Left lung (tissue), 14 donors: ENCODE measurements around the gene OPN1MW. TPM values are rescaled to one million over a fixed set of nuclear protein-coding genes. Genes with fewer than 3 reads are reported as not detected.
A peak's percentile ranks its signal among the peaks of the same experiment; 100 is the strongest.
"Not testable (repeated sequence)": the region's sequence is repeated elsewhere in the genome, so short reads cannot be mapped to it uniquely, and the experiment has no call there.

Experiments used
- ATAC-seq: fragments of 200-7000 bp; cut with Tn5 transposase; one replicate; pipeline ENCODE4 v1.9.1; 2020; ENCODE audit warnings: moderate library complexity
- DNase-seq, 4 donors: peaks; one replicate each; pipeline ENCODE4 v3.0.0-alpha.2; 2013 to 2020
- H3K27ac ChIP-seq, 2 donors: fragments of 200-600 bp; sonication (generic) in 1 of 2; one replicate each; pipeline versions ENCODE4 v1.5.0 to v1.8.0; 2020 to 2021
- H3K27me3 ChIP-seq, 2 donors: fragments of 200-600 bp; sonication (generic) in 1 of 2; one replicate each; pipeline versions ENCODE4 v1.5.0 to v1.8.0; 2020 to 2021
- H3K36me3 ChIP-seq, 2 donors: fragments of 200-600 bp; sonication (generic) in 1 of 2; one replicate each; pipeline versions ENCODE4 v1.5.0 to v1.8.0; 2020 to 2021
- H3K4me1 ChIP-seq, 2 donors: fragments of 200-600 bp; one replicate each; pipeline ENCODE4 v1.8.0; 2021
- H3K4me3 ChIP-seq, 2 donors: fragments of 200-600 bp; sonication (generic) in 1 of 2; one replicate each; pipeline versions ENCODE4 v1.5.0 to v1.8.0; 2020 to 2021; ENCODE audit warnings: mild to moderate bottlenecking in 1 of 2
- H3K9me3 ChIP-seq, 2 donors: fragments of 200-600 bp; sonication (generic) in 1 of 2; one replicate each; pipeline versions ENCODE4 v1.5.0 to v1.8.0; 2020 to 2021
- CTCF ChIP-seq, 2 donors: fragments of 200-600 bp; sonication (generic) in 1 of 2; IDR thresholded peaks; one replicate each; pipeline versions ENCODE4 v1.5.0 to v1.8.0; 2021; ENCODE audit warnings: antibody characterized with exemption in 2 of 2
- intact Hi-C, 2 donors: fragments of 100-400 bp; cut with DNase I; formaldehyde crosslinking; loops; one replicate each; pipeline versions ENCODE4 v1.11.2 to v1.14.2; 2022
- long read RNA-seq, 12 donors: library from polyadenylated mRNA in 2 of 12; unstranded in 2 of 12; transcript quantifications; one replicate each; pipeline ENCODE4 v2.0.0 and lab custom pipeline, GENCODE V29; 2019 to 2026
- polyA plus RNA-seq, 6 donors: library from polyadenylated mRNA; unstranded; fragments of 120-200 nt; gene quantifications; one replicate each; pipeline ENCODE4 v1.2.1, GENCODE V29; 2013; ENCODE audit not compliant: insufficient read length in 6 of 6
- total RNA-seq, 2 donors: library from RNA; stranded (reverse); fragmentation: NEBNext Ultra II Directional; extraction: Animal tissue kit (Norgen Biotek cat#: 25700); gene quantifications; one replicate each; pipeline ENCODE4 v1.2.1, GENCODE V29; 2021
- donor health status: DM: no; HTN: yes; CAD: no.
- donor health status: DM: no; HTN: no; CAD: no.

Gene OPN1MW
- not detected for total RNA-seq
- polyA plus RNA-seq, result not detected
- long read RNA-seq, donor 1, result 0 reads
- long read RNA-seq, donor 2, result 0 reads
- long read RNA-seq, donor 3, result 0 reads
- long read RNA-seq, donor 4, result 0 reads
- long read RNA-seq, donor 5, result 0 reads
- long read RNA-seq, donor 6, result 0 reads
- long read RNA-seq, donor 7, result 0 reads
- long read RNA-seq, donor 8, result 0 reads
- long read RNA-seq, donor 9, result 0 reads
- long read RNA-seq, donor 10, result 0 reads
- long read RNA-seq, donor 11, result 0 reads
- long read RNA-seq, donor 12, result 0 reads

- intact Hi-C loops, DNase-seq, H3K27ac ChIP-seq, H3K9me3 ChIP-seq, H3K27me3 ChIP-seq, H3K4me1 ChIP-seq, H3K36me3 ChIP-seq, H3K4me3 ChIP-seq, ATAC-seq: not testable (repeated sequence)
These were observed at the start of gene OPN1MW for GRCh38 chrX:154182296-154182695. TSS of gene OPN1MW (plus strand) at chrX:154182596. CDS start at chrX:154182678, 82 bp downstream.

GRCh38 chrX:154135458-154136229 lies 46.8 kb upstream of the OPN1MW start:
- Histone ChIP-seq H3K36me3 (no peaks in the 10 kb centered on the region), H3K4me3 (no peak overlapping the region), H3K27ac (no peak overlapping the region), H3K9me3 (no peaks in the 10 kb centered on the region), H3K27me3 (no peaks in the 10 kb centered on the region), H3K4me1 (peaks cover 0 to 5% of the 10 kb centered on the region in 2 donors)
- DNase-seq, result no peak
- ATAC-seq, result no peak
- intact Hi-C loops, result no loop called here
- no peak for TF ChIP-seq CTCF (IDR thresholded peaks at IDR 0.05)

GRCh38 chrX:154136627-154137161 lies 45.7 kb upstream of the OPN1MW start:
- no peaks in the 10 kb centered on the region for H3K27me3 ChIP-seq
- ATAC-seq (peak; percentile 93), DNase-seq (peak; percentile 51 to 90 (median 72))
- H3K36me3 ChIP-seq, result no peaks in the 10 kb centered on the region
- intact Hi-C loops, result no loop called here
- no peaks in the 10 kb centered on the region for H3K9me3 ChIP-seq
- TF ChIP-seq CTCF (IDR thresholded peaks at IDR 0.05), result peak; percentile 55 to 75
- H3K4me3 ChIP-seq, result peak overlapping the region; percentile 6 to 22
- H3K27ac ChIP-seq, result peak overlapping the region in 1 of 2 donors; percentile 25
- peaks cover 0 to 5% of the 10 kb centered on the region in 2 donors for H3K4me1 ChIP-seq

GRCh38 chrX:154138857-154139256 lies 43.5 kb upstream of the OPN1MW start:
- no peak overlapping the region for H3K27ac ChIP-seq
- no peak for ATAC-seq
- no peaks in the 10 kb centered on the region for H3K9me3 ChIP-seq
- no peak for DNase-seq
- no peak for TF ChIP-seq CTCF (IDR thresholded peaks at IDR 0.05)
- H3K4me3 ChIP-seq, result no peak overlapping the region
- intact Hi-C loops, result no loop called here
- no peaks in the 10 kb centered on the region for H3K27me3 ChIP-seq
- H3K4me1 ChIP-seq, result peaks cover 0 to 5% of the 10 kb centered on the region in 2 donors
- no peaks in the 10 kb centered on the region for H3K36me3 ChIP-seq

GRCh38 chrX:154140206-154140605 lies 42.2 kb upstream of the OPN1MW start:
- intact Hi-C loops, result no loop called here
- no peak for DNase-seq

More at GRCh38 chrX:154140206-154140605, 42.2 kb upstream of the OPN1MW start:
- Histone ChIP-seq H3K4me3 (no peak overlapping the region), H3K4me1 (peaks cover 0 to 5% of the 10 kb centered on the region in 2 donors), H3K27ac (no peak overlapping the region), H3K9me3 (no peaks in the 10 kb centered on the region), H3K27me3 (no peaks in the 10 kb centered on the region), H3K36me3 (no peaks in the 10 kb centered on the region)
- no peak for ATAC-seq
- TF ChIP-seq CTCF (IDR thresholded peaks at IDR 0.05), result no peak
